ENCODE data around the gene SLC27A6. TPM values are rescaled to one million over a fixed set of nuclear protein-coding genes. Genes with fewer than 3 reads are reported as not detected.

Gene SLC27A6
- total RNA-seq, 4 donors from 2014 or later = 22.5 to 77.1 (median 48.9) TPM

DNA sequence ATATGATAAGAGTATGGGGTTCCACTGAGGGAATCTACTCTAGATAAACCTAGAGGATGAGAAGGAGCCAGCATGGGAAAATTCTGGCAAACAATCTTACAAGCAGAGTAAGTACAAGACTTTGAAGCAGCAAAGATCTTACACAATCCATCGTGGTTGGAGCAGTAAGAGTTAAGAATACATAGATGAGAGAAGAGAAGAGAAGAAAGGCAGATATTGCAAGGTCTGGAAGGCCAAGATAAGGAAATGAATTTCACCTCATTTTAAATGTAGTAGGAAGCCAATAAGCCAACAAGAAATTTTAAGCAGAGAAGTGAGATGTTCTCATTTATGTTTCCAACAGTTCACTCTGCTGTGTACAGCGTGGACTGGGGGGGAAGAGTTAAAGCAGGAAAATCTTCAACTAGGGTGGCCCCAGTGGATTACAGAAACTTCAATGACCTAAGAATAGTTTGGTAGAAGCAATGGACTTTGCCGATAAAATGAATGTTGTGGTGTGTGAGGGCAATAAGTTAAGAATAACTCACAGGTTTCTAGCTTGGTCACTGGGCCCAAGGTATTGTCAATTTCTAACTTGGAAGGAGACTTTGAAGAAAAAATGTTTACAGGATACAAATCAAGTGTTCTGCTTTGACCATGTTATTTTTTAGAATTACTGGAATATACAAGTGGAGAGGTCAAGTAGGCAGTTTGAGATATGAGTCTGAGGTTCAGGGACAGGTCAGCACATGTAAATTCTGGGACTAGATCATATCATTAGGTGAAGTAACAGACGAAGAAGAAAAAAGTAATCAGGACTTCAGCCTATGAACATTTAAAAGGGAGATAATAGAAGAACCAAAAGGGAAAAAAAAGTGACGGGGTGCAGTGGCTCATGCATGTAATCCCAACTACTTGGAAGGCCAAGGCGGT, 117.2 kb downstream of the SLC27A6 start:
- no peak overlapping the region for H3K27ac ChIP-seq (replicated peaks in 1 of 4)
- no peaks in the 10 kb centered on the region for H3K27me3 ChIP-seq
- TF ChIP-seq POLR2AphosphoS5 (IDR thresholded peaks at IDR 0.05) (no peak), POLR2A (IDR thresholded peaks at IDR 0.05; ENCODE audit: low read depth) (no peak), EP300 (IDR thresholded peaks at IDR 0.05) (no peak)
- TF ChIP-seq, protein P1, sequence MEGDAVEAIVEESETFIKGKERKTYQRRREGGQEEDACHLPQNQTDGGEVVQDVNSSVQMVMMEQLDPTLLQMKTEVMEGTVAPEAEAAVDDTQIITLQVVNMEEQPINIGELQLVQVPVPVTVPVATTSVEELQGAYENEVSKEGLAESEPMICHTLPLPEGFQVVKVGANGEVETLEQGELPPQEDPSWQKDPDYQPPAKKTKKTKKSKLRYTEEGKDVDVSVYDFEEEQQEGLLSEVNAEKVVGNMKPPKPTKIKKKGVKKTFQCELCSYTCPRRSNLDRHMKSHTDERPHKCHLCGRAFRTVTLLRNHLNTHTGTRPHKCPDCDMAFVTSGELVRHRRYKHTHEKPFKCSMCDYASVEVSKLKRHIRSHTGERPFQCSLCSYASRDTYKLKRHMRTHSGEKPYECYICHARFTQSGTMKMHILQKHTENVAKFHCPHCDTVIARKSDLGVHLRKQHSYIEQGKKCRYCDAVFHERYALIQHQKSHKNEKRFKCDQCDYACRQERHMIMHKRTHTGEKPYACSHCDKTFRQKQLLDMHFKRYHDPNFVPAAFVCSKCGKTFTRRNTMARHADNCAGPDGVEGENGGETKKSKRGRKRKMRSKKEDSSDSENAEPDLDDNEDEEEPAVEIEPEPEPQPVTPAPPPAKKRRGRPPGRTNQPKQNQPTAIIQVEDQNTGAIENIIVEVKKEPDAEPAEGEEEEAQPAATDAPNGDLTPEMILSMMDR (IDR thresholded peaks at IDR 0.05) = no peak
- no peak overlapping the region for H3K4me3 ChIP-seq
- 91% methylated on average over 6 of the region's 6 CpGs for WGBS
- no peak for DNase-seq (ENCODE audit: extremely low spot score)
- peaks cover 0 to 23% (median 11%) of the 10 kb centered on the region in 4 donors for H3K4me1 ChIP-seq
- no peaks in the 10 kb centered on the region for H3K36me3 ChIP-seq
- H3K9me3 ChIP-seq = no peaks in the 10 kb centered on the region
- intact Hi-C loops (cut with DNase I) = no loop called here

Other genes with a start within 250 kb of the SLC27A6 start
- gene ISOC1, start 129.3 kb downstream of the SLC27A6 start, total RNA-seq = 100 to 1,000 TPM in 1 of 4 donors, 10 to 100 TPM in 3; 53.5 to 136 (median 89.5) TPM